ENCODE measurements around the gene PPOX.

GRCh38 chr1:161172349-161172748 is 6.1 kb downstream of the PPOX start:
- TF ChIP-seq CTCF (IDR thresholded peaks at IDR 0.05) (no peak), POLR2A (IDR thresholded peaks at IDR 0.05) (no peak)
